Measurements from ENCODE around the gene LHPP. TPM values are rescaled to one million over a fixed set of nuclear protein-coding genes. Genes with fewer than 3 reads are reported as not detected.

The LHPP gene
- total RNA-seq, 1 donor from 2014 or later = 13.9 TPM

- intact Hi-C loops (cut with DNase I) = loop anchor here (2.0 kb wide), 1 partner anchor 64 kb away; no protein-coding TSS in a partner anchor
- DNase-seq (ENCODE audit: low spot score) = no peak
These were observed 161.4 kb downstream of the LHPP start for GRCh38 chr10:124622866-124623536.

- no peak for DNase-seq (ENCODE audit: low spot score)
- intact Hi-C loops (cut with DNase I) = no loop called here
These were observed 162.4 kb downstream of the LHPP start for GRCh38 chr10:124624006-124624405.

- intact Hi-C loops (cut with DNase I) = no loop called here
- DNase-seq (ENCODE audit: low spot score) = no peak
These were observed 162.8 kb downstream of the LHPP start for GRCh38 chr10:124624466-124624865.

DNA sequence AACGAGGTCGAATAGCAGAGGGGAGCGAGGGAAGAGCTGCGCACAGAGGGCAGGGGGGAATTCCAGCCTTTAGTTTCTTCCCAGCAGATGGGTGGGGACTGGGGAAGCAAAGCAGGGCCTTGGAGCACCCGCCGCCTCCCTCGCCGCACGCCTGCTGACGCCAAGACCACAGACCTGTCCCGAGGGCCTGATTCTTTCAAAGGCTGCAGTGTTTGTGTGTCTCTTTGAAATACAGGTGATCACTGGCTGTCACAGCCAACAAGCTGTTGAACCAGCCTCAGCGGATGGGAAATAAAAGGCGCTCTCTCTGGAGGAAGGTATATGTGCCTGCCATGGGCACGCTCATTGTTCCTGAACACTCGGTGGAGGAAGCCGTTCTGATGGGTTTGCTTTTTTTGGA is 163.3 kb downstream of the LHPP start:
- DNase-seq (ENCODE audit: low spot score) = no peak
- intact Hi-C loops (cut with DNase I) = no loop called here

DNA sequence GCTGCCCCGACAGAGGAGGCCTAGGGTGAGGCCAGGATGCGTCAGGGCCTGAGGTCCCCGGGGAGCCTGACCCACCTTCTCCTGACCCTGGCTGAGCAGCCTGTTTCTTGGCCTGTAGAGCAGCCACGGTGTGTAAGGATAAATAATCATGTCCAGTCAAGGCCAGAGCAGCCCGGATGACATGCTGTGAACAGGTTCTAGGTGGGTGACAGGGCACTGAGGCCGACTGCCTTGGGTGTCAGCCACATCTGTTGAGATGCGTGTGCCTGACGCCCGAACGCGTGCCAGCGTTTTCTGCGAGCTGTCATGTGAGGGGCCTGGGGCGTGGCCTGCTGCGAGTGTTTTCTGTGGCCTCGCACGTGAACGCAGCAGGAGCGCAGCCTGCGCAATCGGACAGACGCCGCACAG is 164.2 kb downstream of the LHPP start:
- DNase-seq (ENCODE audit: low spot score) = no peak
- intact Hi-C loops (cut with DNase I) = no loop called here

DNA sequence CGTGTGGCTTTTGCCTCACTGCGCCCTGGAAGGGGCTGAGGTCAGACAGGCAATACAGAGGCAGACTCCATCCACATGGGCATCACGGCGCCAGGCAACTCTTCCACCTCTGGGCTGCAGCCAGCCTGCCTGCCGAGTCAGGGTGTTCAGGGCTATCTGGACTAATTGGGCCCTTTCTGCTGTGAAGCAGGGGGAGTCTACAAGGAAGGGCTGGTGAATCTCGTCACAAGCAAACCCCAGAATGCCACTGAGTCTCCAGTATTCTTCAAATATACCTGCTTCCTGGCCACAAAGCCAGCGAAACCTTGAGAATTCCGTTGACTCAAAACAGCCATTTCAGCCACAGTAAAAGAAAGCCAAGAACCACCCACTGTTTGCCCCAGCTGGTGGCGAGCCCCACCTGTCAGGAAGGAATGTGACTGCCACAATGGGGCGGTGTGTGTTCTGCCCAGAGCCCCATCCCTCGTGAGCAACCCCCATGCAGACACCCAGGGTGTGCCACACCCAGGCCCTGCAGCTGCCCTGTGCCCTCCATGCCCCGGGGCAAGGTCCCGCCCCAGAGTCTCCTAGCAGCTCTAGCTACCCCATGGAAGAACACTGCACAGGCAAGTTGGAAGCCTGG is 165.2 kb downstream of the LHPP start:
- no peak for DNase-seq (ENCODE audit: low spot score)

DNA sequence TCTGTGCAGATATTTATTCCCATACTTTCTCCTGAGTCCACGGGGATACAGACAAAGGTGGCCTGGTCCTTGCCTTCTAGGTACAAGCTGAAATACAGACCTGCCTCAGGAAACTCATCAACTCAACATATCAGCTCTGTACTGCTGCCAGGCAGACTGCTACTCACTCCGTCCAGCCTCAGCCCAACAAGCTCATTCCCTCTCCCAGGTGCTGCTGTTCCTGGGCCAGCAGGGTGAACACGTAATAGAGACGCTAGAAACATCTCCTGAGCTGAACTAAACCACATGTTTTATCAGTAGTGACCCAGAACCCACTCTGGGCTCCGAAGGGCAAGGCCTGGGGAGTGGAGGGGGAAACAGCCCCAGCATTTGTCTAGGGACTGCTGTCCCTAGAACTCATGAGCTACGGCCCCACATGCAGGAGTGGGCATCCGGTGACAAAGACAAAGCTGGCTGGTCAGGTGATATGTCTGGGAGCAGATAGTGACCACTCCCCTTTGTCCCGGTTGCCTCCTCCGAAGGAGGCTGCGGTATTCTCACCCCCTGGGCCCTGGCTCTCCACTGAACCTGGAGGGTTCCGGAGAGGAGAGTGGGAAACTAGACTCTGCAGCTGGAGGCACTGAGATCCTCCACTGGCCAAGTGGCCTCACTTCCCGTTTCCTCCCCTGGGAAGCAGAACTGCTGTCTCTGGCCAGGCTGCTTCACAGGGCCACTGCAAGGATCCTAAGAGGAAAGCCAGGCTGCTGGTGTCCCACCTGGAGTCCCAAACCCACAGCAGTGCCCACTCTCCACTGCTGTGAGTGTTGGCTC is 166.4 kb downstream of the LHPP start:
- DNase-seq (ENCODE audit: low spot score) = no peak
- intact Hi-C loops (cut with DNase I) = no loop called here

More for the DNA sequence above, 165.2 kb downstream of the LHPP start:
- intact Hi-C loops (cut with DNase I) = no loop called here

DNA sequence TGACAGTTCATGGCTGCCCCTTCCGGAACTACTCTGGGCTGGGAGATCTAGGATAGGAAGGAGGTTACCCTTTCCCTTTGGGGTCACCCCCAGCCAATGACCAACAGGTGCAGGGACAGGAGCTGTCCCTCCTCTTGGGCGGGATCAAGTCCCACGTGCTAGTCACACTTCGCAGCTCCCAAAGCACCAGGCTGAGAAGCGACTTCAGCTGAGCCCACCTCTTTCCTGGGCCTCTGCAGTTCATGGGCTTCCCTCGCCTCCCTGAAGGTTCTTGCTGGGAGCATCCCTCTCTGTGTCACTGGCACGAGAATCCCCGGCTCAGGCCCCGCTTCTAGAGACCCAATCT is 167.0 kb downstream of the LHPP start:
- intact Hi-C loops (cut with DNase I) = no loop called here
- DNase-seq (ENCODE audit: low spot score) = no peak

DNA sequence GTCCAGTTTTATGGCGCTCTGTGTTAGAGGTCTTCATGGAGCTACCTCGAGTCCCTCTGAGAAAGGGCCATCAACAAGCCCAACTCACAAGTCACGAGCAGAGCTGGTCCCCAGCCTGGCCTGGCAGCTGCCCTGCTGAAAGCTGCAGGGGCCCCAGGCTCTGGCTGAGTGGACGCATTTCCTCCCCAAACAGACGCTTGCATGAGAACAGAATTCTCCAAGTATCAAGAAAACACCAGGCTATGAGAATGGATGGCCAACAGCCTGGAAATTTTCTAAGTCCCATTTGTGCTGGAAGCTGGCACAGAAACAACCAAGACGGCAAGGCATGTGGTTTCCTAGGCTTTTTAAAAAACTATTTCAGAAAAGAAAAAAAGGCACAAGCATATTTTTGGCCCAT is 167.8 kb downstream of the LHPP start:
- DNase-seq (ENCODE audit: low spot score) = no peak
- intact Hi-C loops (cut with DNase I) = no loop called here

- intact Hi-C loops (cut with DNase I) = loop anchor here (5.0 kb wide), 1 partner anchor 88 kb away; no protein-coding TSS in a partner anchor
- no peak for DNase-seq (ENCODE audit: low spot score)
These were observed 168.2 kb downstream of the LHPP start for GRCh38 chr10:124629842-124630241.

DNA sequence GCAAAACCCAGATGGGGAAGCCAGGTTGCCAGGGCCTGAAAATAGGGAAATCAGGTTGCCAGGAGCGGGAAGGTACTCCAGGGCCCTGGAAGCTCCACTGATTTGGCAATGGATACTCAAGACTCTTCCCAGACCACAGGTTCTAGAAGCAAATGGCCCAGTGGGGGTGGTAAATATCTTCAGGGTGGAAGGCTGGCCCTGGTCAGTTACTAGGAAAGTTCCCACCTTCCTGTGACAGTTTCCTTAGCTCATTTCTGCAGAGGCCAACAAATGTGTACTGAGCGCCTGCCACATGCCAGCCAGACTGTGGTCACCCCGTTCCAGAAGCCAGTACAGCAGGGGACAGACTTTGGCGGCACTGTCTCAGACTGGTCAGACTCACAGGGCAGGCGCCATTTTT is 168.9 kb downstream of the LHPP start:
- intact Hi-C loops (cut with DNase I) = loop anchor here (5.0 kb wide), 1 partner anchor 88 kb away; no protein-coding TSS in a partner anchor

DNA sequence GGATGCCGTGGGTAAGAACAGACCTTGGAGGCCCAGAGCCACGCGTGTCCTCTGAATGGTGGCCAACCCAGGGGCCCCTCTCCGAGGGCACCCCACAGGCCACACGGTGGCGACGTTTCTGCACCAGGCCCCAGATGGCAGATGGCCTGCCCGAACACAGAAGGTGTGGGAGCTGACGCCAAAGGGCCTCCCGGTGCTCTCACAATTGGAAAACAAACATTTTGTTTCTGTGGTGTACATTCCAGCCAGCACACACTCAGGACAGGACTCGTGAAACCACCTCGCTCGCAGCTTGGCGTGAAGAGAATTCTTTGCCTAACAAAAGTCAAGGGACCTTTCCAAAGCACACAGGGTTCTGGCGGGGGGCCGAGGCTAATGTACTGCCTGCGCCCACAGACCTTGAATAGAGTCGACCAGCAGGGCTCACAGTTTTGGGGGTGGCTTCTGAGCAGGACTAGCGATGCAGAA is 170.5 kb downstream of the LHPP start:
- no peak for DNase-seq (ENCODE audit: low spot score)
- intact Hi-C loops (cut with DNase I) = loop anchor here (2.0 to 5.0 kb wide), 2 partner anchors 90 to 111 kb away; no protein-coding TSS in a partner anchor

More for the DNA sequence above, 168.9 kb downstream of the LHPP start:
- DNase-seq (ENCODE audit: low spot score) = no peak

GRCh38 chr10:124632566-124632965 is 170.9 kb downstream of the LHPP start:
- intact Hi-C loops (cut with DNase I) = loop anchor here (2.0 to 5.0 kb wide), 2 partner anchors 90 to 110 kb away; no protein-coding TSS in a partner anchor
- no peak for DNase-seq (ENCODE audit: low spot score)

- intact Hi-C loops (cut with DNase I) = no loop called here
- DNase-seq (ENCODE audit: low spot score) = no peak
These were observed 174.8 kb downstream of the LHPP start for GRCh38 chr10:124636271-124636995.

- intact Hi-C loops (cut with DNase I) = no loop called here
- no peak for DNase-seq (ENCODE audit: low spot score)
These were observed 175.6 kb downstream of the LHPP start for GRCh38 chr10:124637091-124637700.

DNA sequence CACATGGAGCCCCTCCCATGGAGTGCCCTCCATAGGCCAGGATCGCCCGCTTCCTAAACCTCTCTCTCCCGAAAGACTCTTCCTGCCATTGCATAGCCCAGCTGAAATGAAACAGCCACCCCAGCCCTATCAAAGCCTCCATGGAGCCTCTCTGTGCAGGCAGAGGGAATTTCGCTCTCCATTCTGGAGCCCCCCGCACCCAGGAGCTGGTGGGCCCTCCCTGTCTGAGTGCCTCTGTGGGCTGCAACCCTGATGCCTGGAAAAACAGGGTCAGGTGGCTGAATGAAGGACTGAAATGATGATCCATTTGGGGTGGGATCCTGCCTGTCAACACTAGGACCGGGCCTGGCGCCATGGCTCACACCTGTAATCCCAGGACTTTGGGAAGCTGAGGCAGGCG is 176.1 kb downstream of the LHPP start:
- no peak for DNase-seq (ENCODE audit: low spot score)

GRCh38 chr10:124639206-124639605 is 177.6 kb downstream of the LHPP start:
- intact Hi-C loops (cut with DNase I) = no loop called here
- DNase-seq (ENCODE audit: low spot score) = no peak

More for the DNA sequence above, 176.1 kb downstream of the LHPP start:
- intact Hi-C loops (cut with DNase I) = no loop called here

DNA sequence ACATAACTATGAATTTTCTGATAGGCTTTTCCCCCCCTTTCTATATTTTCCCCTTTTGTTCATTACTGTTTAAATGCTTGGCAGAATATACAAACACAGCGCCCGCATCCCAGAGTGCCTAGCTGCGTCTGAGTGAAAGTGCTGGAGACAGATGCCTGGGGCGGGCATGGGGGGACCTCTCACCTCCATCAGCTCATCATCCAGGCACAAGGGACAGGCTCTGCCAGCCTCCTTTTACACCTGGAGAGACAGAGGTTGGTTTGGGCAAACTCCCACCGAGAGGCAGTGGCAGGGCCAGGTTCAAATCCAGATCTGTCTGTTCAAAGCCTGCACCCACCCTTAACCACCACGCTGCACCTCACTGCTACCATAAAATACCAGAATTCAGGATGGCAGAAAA is 178.0 kb downstream of the LHPP start:
- DNase-seq (ENCODE audit: low spot score) = no peak
- intact Hi-C loops (cut with DNase I) = no loop called here

GRCh38 chr10:124640056-124640455 is 178.4 kb downstream of the LHPP start:
- intact Hi-C loops (cut with DNase I) = no loop called here
- DNase-seq (ENCODE audit: low spot score) = no peak

Data from cardiac septum (tissue), 1 donor.